GM10847 (cell line): ENCODE data around the gene SH3BP5.

Experiments used
- POLR2A ChIP-seq: IDR thresholded peaks from 2 replicates; pipeline ENCODE4 v1.6.1; 2011; ENCODE audit not compliant: insufficient read length; ENCODE audit errors: extremely low read depth

The SH3BP5 gene

DNA sequence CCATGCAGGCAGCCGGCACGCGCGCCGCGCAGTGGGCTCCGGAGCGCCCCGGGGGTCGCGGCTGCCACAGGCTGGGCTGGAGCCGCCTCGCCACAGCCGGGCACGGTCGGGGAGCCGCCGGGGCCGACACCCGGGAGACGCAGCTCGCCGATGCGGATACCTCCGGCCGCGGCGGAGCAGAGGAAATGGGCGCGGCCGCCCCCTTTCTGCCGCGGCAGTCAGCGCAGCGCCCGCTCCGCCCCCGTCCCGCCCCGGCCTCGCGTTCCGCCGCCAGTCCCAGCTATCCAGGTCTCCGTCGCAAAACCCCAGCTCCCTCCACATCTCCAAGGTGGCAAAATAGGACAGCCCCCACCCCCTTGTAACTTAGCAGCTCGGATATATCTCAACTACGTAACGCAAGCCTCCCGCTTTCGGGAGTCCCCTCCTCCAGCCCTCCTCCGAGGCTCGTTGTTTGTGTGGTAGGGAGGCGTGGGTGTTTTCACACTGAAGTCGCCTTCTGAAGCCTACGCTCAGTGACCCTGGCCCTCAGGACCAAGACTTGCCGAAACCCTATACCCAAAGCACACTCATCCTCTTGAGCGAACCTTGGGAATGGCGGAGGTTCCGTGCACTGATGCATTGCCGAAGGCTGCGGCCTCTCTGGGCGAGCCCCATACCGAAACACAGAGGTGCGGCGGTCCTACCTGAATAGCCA lies at the start of gene SH3BP5:
TSS of gene SH3BP5 (minus strand) at position 182 of the 694 bp plus-strand sequence. CDS start at position 4, 178 bp downstream.
- TF ChIP-seq POLR2A: peak; percentile 44

DNA sequence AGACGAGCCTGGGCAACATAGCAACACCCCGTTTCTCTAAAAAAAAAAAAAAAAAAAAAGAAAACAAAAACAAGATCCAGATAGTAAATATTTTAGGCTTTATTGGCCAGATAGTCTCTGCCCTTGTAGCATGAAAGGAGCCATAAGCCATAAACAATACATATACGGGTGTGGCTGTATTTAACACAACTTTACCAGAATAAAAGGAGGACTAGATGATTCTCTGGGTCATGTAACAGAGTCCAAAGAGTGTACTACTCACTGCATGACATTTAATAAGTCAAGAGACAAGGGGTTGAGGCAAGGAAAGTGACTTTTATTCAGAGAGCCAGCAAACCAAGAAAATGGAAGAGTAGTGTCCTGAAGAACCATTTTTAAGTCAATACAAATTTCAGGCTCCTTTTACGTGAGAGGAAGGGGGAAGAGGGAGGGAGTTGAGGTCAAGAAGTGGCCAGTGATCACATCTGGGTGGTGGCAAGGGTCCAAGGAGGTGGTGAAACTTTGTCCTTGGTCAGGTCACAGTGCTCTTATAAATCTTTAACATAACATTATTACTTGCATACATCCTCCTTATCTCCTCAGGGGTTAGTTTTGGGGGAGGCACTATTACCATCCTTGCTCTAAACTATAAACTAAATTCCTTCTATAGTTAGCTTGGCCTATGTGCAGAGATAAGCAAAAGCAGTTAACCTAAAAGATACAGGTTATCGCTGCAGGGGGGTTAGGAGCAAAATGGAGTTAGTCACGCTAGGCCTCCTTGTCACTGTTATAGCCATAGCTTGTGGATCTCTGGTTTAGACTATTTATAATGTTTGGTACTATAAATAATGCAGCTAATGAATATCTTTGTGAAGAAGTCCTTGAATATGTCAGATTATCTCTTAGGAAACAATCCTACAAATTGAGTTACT lies 48.8 kb upstream of the SH3BP5 start:
- TF ChIP-seq POLR2A: no peak

DNA sequence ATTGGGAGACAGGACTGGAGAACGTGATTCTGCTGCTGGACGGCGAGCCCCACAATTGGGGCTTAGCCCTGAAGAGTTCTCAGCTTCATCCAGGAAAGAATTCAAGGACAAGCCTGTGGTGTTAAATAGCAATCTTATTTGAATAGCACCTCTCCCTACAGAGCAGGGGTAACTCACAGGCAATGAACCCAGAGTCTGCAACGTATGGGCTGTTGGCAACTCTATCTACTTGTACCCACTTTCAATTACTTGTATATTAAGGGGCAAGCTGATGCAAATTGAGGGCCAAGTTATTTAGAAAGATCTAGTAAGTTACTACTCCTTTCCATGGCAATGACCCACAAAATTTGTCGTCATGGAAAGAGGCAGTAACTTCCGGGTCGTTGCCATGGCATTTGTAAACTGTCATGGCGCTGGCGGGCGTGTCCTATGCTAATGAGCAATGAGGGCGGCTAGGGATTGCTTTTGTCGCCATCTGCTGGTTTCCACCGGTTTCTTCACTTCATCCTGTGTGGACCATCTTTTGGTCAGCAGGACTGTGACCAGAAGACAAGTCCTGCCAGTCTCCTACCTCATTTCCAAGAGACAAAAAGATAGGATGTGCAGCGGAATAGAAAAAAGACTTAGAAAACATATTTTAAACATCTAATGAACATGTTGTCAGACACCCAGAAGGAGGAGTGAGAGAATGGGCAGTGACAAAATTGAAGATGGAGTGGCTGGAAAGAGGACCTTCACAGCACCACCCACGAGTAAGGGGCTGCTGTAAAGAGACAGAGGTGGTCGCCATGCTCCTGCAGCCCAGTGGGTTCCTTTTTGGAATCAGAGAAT lies 45.8 kb upstream of the SH3BP5 start:
- TF ChIP-seq POLR2A: no peak

- TF ChIP-seq POLR2A: no peak
These were observed 43.1 kb upstream of the SH3BP5 start for GRCh38 chr3:15375461-15376000.

GRCh38 chr3:15372918-15373317 lies 40.5 kb upstream of the SH3BP5 start:
- no peak for TF ChIP-seq POLR2A

DNA sequence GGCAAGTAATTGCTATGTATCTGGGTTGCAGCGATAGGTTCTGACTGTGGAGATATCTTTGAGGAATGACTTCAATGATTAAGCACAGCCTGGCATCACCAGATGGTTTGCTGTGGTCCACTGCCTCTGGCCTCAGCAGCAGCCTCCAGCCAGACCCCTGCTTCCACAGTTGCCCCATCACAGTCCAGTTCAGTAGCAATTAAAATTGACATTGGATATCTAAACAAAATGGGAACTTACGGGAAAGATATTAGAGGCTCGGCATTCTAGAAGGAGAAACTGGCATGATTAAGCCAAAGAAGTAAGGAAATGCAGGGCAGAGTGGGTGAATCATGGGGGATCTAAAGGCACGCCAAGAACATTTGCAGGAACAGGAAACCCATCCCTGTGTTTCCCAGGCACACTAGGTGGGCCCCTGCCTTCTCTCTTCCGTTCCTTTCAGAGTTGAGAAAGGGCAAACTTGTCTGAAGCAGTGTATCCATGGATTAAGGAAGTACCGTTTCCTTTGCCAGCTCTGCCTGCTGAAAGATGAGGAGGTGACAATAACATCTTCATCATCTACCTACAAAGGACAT lies 36.3 kb upstream of the SH3BP5 start:
- TF ChIP-seq POLR2A: no peak

GRCh38 chr3:15367059-15367458 lies 34.7 kb upstream of the SH3BP5 start:
- no peak for TF ChIP-seq POLR2A

DNA sequence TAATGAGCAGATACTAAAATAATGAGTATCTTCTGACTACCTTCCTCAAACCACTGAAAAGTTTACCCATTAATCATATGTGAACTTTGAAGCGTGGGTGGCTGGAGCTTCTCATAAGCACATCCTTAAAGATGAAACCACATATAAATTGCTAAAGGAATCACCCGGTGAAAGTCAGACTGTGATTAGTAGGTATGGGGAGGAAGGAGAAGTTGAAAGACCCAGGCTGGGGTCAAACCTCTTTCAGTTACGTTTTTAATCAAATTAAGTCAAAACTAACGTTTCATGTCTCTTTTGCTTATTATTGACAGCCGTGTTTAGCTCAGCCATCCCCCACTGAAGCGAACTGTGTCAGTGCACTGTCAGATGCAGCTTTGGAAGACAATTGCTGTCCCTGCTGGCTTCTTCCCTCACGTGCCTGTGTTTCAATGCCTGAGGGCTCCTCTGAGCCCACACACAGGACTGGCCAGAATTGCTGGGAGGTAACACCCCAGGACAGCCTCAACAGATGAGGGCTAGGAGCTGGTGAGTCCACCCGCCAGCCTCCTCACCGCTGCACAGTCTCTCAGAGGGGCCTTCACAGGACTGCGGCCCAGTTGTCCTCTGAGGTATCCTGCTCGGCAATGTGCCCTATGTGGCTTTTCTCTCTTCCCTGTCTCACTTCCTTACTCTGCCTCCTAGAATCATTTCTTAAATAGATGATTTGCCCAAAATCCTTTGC lies 29.3 kb upstream of the SH3BP5 start:
- no peak for TF ChIP-seq POLR2A

- TF ChIP-seq POLR2A: no peak
These were observed 28.6 kb upstream of the SH3BP5 start for GRCh38 chr3:15360788-15361493.

GRCh38 chr3:15359677-15360397 lies 27.5 kb upstream of the SH3BP5 start:
- TF ChIP-seq POLR2A: no peak

GRCh38 chr3:15356176-15356575 lies 23.8 kb upstream of the SH3BP5 start:
- TF ChIP-seq POLR2A: no peak

DNA sequence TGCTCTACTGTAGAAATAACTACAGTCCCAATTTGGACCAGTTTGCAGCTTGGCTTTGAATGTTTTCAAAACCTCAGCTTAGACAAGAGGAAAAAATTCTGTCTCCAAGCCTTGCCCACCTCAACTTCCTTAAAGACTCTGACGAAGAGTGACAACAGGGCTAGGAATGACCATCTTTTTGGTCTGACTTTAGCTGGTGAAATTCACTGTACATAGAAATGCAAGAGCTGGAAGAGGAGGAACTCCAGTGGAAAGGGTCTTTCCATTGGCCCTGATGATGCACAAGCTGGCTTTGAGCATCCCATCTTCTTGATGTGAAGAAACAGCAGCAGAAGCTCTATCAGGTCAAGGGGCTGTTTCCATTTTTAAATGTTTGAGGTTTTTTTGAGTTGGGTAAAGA lies 22.7 kb upstream of the SH3BP5 start:
- no peak for TF ChIP-seq POLR2A

DNA sequence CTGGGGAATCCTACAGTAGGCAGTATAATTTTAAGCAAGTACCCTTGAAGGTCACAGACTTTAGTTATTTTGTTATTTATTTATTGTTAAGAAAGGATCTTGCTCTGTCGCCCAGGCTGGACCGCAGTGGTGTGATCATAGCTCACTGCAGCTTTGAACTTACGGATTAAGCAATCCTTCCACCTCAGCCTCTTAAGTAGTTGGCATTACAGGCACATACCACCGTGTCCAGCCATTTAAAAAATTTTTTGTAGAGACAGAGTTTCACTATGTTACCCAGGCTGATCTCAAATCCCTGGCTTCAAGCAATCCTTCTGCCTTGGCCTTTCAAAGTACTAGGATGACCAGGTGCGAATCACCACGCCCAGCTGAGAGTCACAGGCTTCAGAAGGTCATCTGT lies 22.1 kb upstream of the SH3BP5 start:
- no peak for TF ChIP-seq POLR2A
